HCT116 (cell line): ENCODE measurements around the gene CEP162. TPM values are rescaled to one million over a fixed set of nuclear protein-coding genes. Genes with fewer than 3 reads are reported as not detected.

ENCODE experiments used
- ATAC-seq: fragments of 200-7000 bp; cut with Tn5 transposase; 2 replicates; pipeline ENCODE4 v1.9.1; 2020; ENCODE audit warnings: mild to moderate bottlenecking, moderate library complexity
- BruUV-seq: library from RNA; stranded (reverse); fragments of 400-500 nt; replicated peaks from 2 replicates; lab custom pipeline; 2021; lab: Mats Ljungman, UMichigan
- CTCF ChIA-PET: fragments of 300-600 bp; sonication (Branson Sonifier 250); formaldehyde crosslinking; loops from one replicate; lab custom pipeline; 2021; ENCODE audit warnings: antibody characterized with exemption; lab: Charles Lee
- POLR2A ChIA-PET: fragments of 300-600, 350-600 bp; sonication (Branson Sonifier 250); formaldehyde crosslinking; loops from one replicate; lab custom pipeline; 2021; ENCODE audit warnings: antibody characterized with exemption; lab: Charles Lee
- RAD21 ChIA-PET, 2 experiments: fragments of 300-600 bp; sonication (Branson Sonifier 250); formaldehyde crosslinking; loops; one replicate each; lab custom pipeline; 2023; ENCODE audit warnings: low total read pairs in 2 of 2; ENCODE audit not compliant: uncharacterized antibody in 2 of 2, unreplicated experiment in 2 of 2, low non-redundant PET in 1 of 2; lab: Charles Lee
- DNase-seq: peaks from one replicate; pipeline ENCODE4 v3.0.0-alpha.2; 2010; ENCODE audit warnings: low read depth, low spot score
- H2AFZ ChIP-seq: fragments of 200-600 bp; shearing (Covaris generic), sonication (generic); 2 replicates; pipeline ENCODE4 v1.6.1; 2017; ENCODE audit warnings: low read depth, mixed run types, mixed read lengths, antibody characterized with exemption, low read length; ENCODE audit not compliant: poor library complexity, severe bottlenecking
- H3K27ac ChIP-seq: 2 replicates; pipeline ENCODE4 v1.5.1; 2012; ENCODE audit warnings: low read depth, low read length
- H3K27me3 ChIP-seq: fragments of 200-600 bp; sonication (generic); 2 replicates; pipeline ENCODE4 v1.6.1; 2016; ENCODE audit warnings: mixed run types, low read length, mixed read lengths; ENCODE audit not compliant: insufficient read depth
- H3K36me3 ChIP-seq, 2 experiments: fragments of 200-500 bp in 1 of 2; fragments of 200-600 bp in 1 of 2; sonication (Bioruptor generic) in 1 of 2; sonication (generic) in 1 of 2; 2 replicates each; pipeline versions ENCODE4 v1.5.1 to v1.6.1; 2014 to 2016; ENCODE audit warnings: low read length in 2 of 2, inconsistent platforms in 1 of 2, mixed read lengths in 1 of 2, mixed run types in 1 of 2; ENCODE audit not compliant: insufficient read depth in 2 of 2, control insufficient read depth in 1 of 2
- H3K4me1 ChIP-seq, 2 experiments: fragments of 200-600 bp in 1 of 2; sonication (generic) in 1 of 2; 2 replicates each; pipeline versions ENCODE4 v1.5.1 to v1.6.1; 2012 to 2017; ENCODE audit warnings: low read length in 2 of 2, inconsistent platforms in 1 of 2, mild to moderate bottlenecking in 1 of 2, mixed read lengths in 1 of 2, mixed run types in 1 of 2, moderate library complexity in 1 of 2; ENCODE audit not compliant: insufficient read depth in 2 of 2, control insufficient read depth in 1 of 2
- H3K4me2 ChIP-seq: fragments of 200-600 bp; sonication (generic); 2 replicates; pipeline ENCODE4 v1.6.1; 2017; ENCODE audit warnings: mixed run types, low read length, mixed read lengths
- H3K4me3 ChIP-seq, 2 experiments: fragments of 200-600 bp in 1 of 2; sonication (generic) in 1 of 2; replicated peaks in 1 of 2; 2 replicates each; pipeline ENCODE4 v1.5.1; 2011 to 2016; ENCODE audit warnings: low read length in 2 of 2, control low read depth in 1 of 2, low read depth in 1 of 2, mild to moderate bottlenecking in 1 of 2, mixed read lengths in 1 of 2, mixed run types in 1 of 2
- H3K79me2 ChIP-seq: fragments of 200-600 bp; sonication (generic); 2 replicates; pipeline ENCODE4 v1.6.1; 2017; ENCODE audit warnings: mild to moderate bottlenecking, mixed run types, low read length, moderate library complexity, mixed read lengths; ENCODE audit not compliant: insufficient read depth
- H3K9ac ChIP-seq: fragments of 200-600 bp; sonication (generic); 2 replicates; pipeline ENCODE4 v1.6.1; 2016; ENCODE audit warnings: low read length, mixed read lengths
- H3K9me2 ChIP-seq: fragments of 200-600 bp; sonication (generic), shearing (Covaris generic); 2 replicates; pipeline ENCODE4 v1.6.1; 2017; ENCODE audit warnings: mixed run types, mild to moderate bottlenecking, moderate library complexity; ENCODE audit not compliant: insufficient read depth
- H3K9me3 ChIP-seq, 2 experiments: fragments of 200-500 bp in 1 of 2; fragments of 200-600 bp in 1 of 2; sonication (Bioruptor generic) in 1 of 2; sonication (generic) in 1 of 2; 2 replicates each; pipeline ENCODE4 v1.6.1; 2014 to 2017; ENCODE audit warnings: low read length in 2 of 2, mixed read lengths in 2 of 2, inconsistent platforms in 1 of 2, low read depth in 1 of 2, mild to moderate bottlenecking in 1 of 2, mixed run types in 1 of 2, moderate library complexity in 1 of 2; ENCODE audit not compliant: control insufficient read depth in 1 of 2, insufficient read depth in 1 of 2
- H4K20me1 ChIP-seq: fragments of 200-600 bp; sonication (generic), shearing (Covaris generic); 2 replicates; pipeline ENCODE4 v1.6.1; 2017; ENCODE audit warnings: mixed run types, mild to moderate bottlenecking, moderate library complexity; ENCODE audit not compliant: insufficient read depth
- CBX3 ChIP-seq: IDR thresholded peaks from 2 replicates; pipeline ENCODE4 v1.6.1; 2012; ENCODE audit warnings: low read depth
- EZH2phosphoT487 ChIP-seq: fragments of 200-600 bp; IDR thresholded peaks from 2 replicates; pipeline ENCODE4 v1.6.1; 2018; ENCODE audit warnings: antibody characterized with exemption, borderline replicate concordance
- JUND ChIP-seq: IDR thresholded peaks from 2 replicates; pipeline ENCODE4 v1.6.1; 2012
- POLR2AphosphoS5 ChIP-seq: IDR thresholded peaks from 2 replicates; pipeline ENCODE4 v1.6.1; 2011; ENCODE audit warnings: mild to moderate bottlenecking, low read depth, low read length, moderate library complexity
- SRF ChIP-seq: IDR thresholded peaks from 2 replicates; pipeline ENCODE4 v1.6.1; 2012; ENCODE audit warnings: low read depth
- YY1 ChIP-seq: IDR thresholded peaks from 2 replicates; pipeline ENCODE4 v1.6.1; 2011; ENCODE audit warnings: low read length, low read depth, moderate library complexity, mild to moderate bottlenecking; ENCODE audit not compliant: insufficient replicate concordance; ENCODE audit errors: extremely low read depth
- ZFX ChIP-seq: fragments of 450-650 bp; IDR thresholded peaks from 2 replicates; pipeline ENCODE4 v1.6.1; 2017
- ZNF274 ChIP-seq: fragments of 200-500 bp; sonication (Bioruptor generic); IDR thresholded peaks from 2 replicates; pipeline ENCODE4 v1.6.1; 2014; ENCODE audit warnings: mild to moderate bottlenecking, low read depth, low read length, inconsistent platforms
- intact Hi-C: fragments of 100-400 bp; cut with micrococcal nuclease; formaldehyde crosslinking; loops from 2 replicates; pipeline ENCODE4 v1.10.0; 2022
- total RNA-seq: library from RNA; stranded (reverse); gene quantifications from one replicate; pipeline ENCODE4 v1.2.1, GENCODE V29; 2021; ENCODE audit not compliant: unreplicated experiment
- TF ChIP-seq, protein P1 (sequence below), 3 experiments: fragments of 200-600 bp in 1 of 3; sonication (generic) in 1 of 3; IDR thresholded peaks in 2 of 3; conservative IDR thresholded peaks in 1 of 3; 2 replicates each; pipeline ENCODE4 v1.5.1; 2012 to 2017; ENCODE audit warnings: low read depth in 2 of 3, low read length in 2 of 3, antibody characterized with exemption in 1 of 3, borderline replicate concordance in 1 of 3, control low read depth in 1 of 3, mild to moderate bottlenecking in 1 of 3, mixed read lengths in 1 of 3, mixed run types in 1 of 3, moderate library complexity in 1 of 3; ENCODE audit not compliant: insufficient read depth in 1 of 3
- TF ChIP-seq, protein P2 (sequence below): IDR thresholded peaks from 2 replicates; pipeline ENCODE4 v1.6.1; 2011; ENCODE audit warnings: mild to moderate bottlenecking, low read length, moderate library complexity; ENCODE audit not compliant: insufficient replicate concordance; ENCODE audit errors: extremely low read depth
- TF ChIP-seq, protein P3 (sequence below): IDR thresholded peaks from 2 replicates; pipeline ENCODE4 v1.6.1; 2012

The CEP162 gene
- total RNA-seq, 1 experiment from 2014 or later: 5.5 TPM

DNA sequence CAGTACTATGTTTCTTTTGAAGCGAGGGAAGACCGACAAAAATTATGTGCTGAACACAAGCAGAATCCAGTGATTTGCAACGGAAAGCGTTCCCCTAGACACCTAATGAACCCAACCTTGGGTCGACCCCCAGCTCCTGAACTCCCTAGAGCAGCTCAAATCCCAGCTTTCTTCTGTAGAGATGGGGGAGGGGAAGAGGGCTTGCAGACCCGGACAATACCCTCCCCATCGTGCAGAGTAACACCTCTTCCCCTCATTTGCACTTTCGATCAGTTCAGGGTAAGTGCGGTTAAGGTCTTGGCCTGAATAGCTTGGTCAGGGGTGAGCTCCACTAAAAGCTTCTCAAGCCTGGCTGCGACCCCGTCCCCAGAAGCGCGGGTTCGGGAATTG is 404 bp downstream of the CEP162 start:
- no peaks in the 10 kb centered on the region for H3K9me3 ChIP-seq
- H4K20me1 ChIP-seq: no peaks in the 10 kb centered on the region
- TF ChIP-seq, protein P1, sequence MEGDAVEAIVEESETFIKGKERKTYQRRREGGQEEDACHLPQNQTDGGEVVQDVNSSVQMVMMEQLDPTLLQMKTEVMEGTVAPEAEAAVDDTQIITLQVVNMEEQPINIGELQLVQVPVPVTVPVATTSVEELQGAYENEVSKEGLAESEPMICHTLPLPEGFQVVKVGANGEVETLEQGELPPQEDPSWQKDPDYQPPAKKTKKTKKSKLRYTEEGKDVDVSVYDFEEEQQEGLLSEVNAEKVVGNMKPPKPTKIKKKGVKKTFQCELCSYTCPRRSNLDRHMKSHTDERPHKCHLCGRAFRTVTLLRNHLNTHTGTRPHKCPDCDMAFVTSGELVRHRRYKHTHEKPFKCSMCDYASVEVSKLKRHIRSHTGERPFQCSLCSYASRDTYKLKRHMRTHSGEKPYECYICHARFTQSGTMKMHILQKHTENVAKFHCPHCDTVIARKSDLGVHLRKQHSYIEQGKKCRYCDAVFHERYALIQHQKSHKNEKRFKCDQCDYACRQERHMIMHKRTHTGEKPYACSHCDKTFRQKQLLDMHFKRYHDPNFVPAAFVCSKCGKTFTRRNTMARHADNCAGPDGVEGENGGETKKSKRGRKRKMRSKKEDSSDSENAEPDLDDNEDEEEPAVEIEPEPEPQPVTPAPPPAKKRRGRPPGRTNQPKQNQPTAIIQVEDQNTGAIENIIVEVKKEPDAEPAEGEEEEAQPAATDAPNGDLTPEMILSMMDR (IDR thresholded peaks at IDR 0.05 in 2 of 3, conservative IDR thresholded peaks at IDR 0.05 in 1 of 3; ENCODE audit: borderline replicate concordance in 1 of 3, insufficient read depth in 1 of 3, low read depth in 2 of 3, low read length in 2 of 3): no peak
- TF ChIP-seq YY1 (no peak), JUND (no peak), CBX3 (no peak), SRF (no peak), POLR2AphosphoS5 (no peak), EZH2phosphoT487 (no peak), ZNF274 (no peak), ZFX (no peak)
- TF ChIP-seq, protein P2, sequence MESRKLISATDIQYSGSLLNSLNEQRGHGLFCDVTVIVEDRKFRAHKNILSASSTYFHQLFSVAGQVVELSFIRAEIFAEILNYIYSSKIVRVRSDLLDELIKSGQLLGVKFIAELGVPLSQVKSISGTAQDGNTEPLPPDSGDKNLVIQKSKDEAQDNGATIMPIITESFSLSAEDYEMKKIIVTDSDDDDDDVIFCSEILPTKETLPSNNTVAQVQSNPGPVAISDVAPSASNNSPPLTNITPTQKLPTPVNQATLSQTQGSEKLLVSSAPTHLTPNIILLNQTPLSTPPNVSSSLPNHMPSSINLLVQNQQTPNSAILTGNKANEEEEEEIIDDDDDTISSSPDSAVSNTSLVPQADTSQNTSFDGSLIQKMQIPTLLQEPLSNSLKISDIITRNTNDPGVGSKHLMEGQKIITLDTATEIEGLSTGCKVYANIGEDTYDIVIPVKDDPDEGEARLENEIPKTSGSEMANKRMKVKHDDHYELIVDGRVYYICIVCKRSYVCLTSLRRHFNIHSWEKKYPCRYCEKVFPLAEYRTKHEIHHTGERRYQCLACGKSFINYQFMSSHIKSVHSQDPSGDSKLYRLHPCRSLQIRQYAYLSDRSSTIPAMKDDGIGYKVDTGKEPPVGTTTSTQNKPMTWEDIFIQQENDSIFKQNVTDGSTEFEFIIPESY: no peak
- TF ChIP-seq, protein P3, sequence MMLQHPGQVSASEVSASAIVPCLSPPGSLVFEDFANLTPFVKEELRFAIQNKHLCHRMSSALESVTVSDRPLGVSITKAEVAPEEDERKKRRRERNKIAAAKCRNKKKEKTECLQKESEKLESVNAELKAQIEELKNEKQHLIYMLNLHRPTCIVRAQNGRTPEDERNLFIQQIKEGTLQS: no peak
- TF ChIP-seq, all 23 proteins: peak for 0
- Histone ChIP-seq H3K4me1 (peaks cover 3 to 22% of the 10 kb centered on the region in 2 experiments; a peak in 2 of 4 replicates), H3K9me2 (no peaks in the 10 kb centered on the region), H3K9ac (peak overlapping the region; percentile 55), H3K27me3 (peaks cover 5% of the 10 kb centered on the region; the same call in 1 of the 2 replicates), H3K27ac (peak overlapping the region; percentile 55; the same call in 1 of the 2 replicates), H3K4me3 (peak overlapping the region; percentile 76 to 84), H3K36me3 (no peaks in the 10 kb centered on the region), H2AFZ (peak overlapping the region; percentile 89), H3K4me2 (peak overlapping the region; percentile 99), H3K79me2 (no peaks in the 10 kb centered on the region)
- DNase-seq (no peak), ATAC-seq (no peak; the same call in 1 of the 2 replicates)
- CTCF ChIA-PET: interaction anchor here (0.8 to 1.4 kb wide), 3 partner anchors 8 to 1161 kb away, joined by 3 to 4 read pairs (median 4); partner anchors contain the start of gene UBE3D
- TSS peak; percentile 69 for BruUV-seq
- intact Hi-C loops: loop anchor here (5.0 kb wide), 1 partner anchor 1095 kb away; no protein-coding TSS in a partner anchor
- RAD21 ChIA-PET: interaction anchor here in 1 of 2 experiments (1.0 kb wide), 1 partner anchor 612 kb away, joined by 3 read pairs; no protein-coding TSS in a partner anchor
- POLR2A ChIA-PET: no interaction called here
